ENCODE results near the gene TTLL8. TPM values are rescaled to one million over a fixed set of nuclear protein-coding genes. Genes with fewer than 3 reads are reported as not detected.
A peak's percentile ranks its signal among the peaks of the same experiment; 100 is the strongest.

Gene TTLL8
- total and polyA plus RNA-seq, 5 experiments from 2014 or later: not detected

GRCh38 chr22:49997251-49997599 is 60.9 kb downstream of the TTLL8 start:
- Mint-ChIP-seq H3K27me3 (peaks cover 0 to 9% (median 2%) of the 10 kb centered on the region in 5 donors), H3K36me3 (no peaks in the 10 kb centered on the region), H3K9me3 (peaks cover 0 to 5% (median 0%) of the 10 kb centered on the region in 9 donors), H3K27ac (no peak overlapping the region), H3K4me3 (no peak overlapping the region), H3K4me1 (peaks cover 7 to 15% (median 10%) of the 10 kb centered on the region in 4 donors)
- POLR2A ChIA-PET: no interaction called here
- ATAC-seq: no peak
- DNase-seq: peak in 1 of 10 donors; percentile 31

- Mint-ChIP-seq H3K4me3 (no peak overlapping the region), H3K9me3 (peaks cover 0 to 8% (median 0%) of the 10 kb centered on the region in 9 donors), H3K27ac (no peak overlapping the region), H3K27me3 (peaks cover 0 to 9% (median 2%) of the 10 kb centered on the region in 5 donors), H3K36me3 (no peaks in the 10 kb centered on the region), H3K4me1 (peaks cover 7 to 15% (median 10%) of the 10 kb centered on the region in 4 donors)
- ATAC-seq (no peak), DNase-seq (peak in 1 of 10 donors; percentile 32)
- POLR2A ChIA-PET: no interaction called here
Observed at GRCh38 chr22:49996518-49997250, 61.4 kb downstream of the TTLL8 start.

- ATAC-seq (no peak), DNase-seq (peak in 1 of 10 donors; percentile 51)
- H3K27ac Mint-ChIP-seq: no peak overlapping the region
- no peak overlapping the region for H3K4me3 Mint-ChIP-seq
- POLR2A ChIA-PET: no interaction called here
- peaks cover 0 to 8% (median 2%) of the 10 kb centered on the region in 5 donors for H3K27me3 Mint-ChIP-seq
- H3K36me3 Mint-ChIP-seq: peaks cover 0 to 3% (median 1%) of the 10 kb centered on the region in 3 donors
- H3K4me1 Mint-ChIP-seq: peaks cover 7 to 15% (median 10%) of the 10 kb centered on the region in 4 donors
- peaks cover 0 to 10% (median 2%) of the 10 kb centered on the region in 9 donors for H3K9me3 Mint-ChIP-seq
Observed at GRCh38 chr22:49996119-49996517, 62.0 kb downstream of the TTLL8 start.

GRCh38 chr22:49995361-49996118 is 62.6 kb downstream of the TTLL8 start:
- peaks cover 0 to 8% (median under 1%) of the 10 kb centered on the region in 5 donors for H3K27me3 Mint-ChIP-seq
- POLR2A ChIA-PET: interaction anchor here (1.3 to 1.6 kb wide), 2 partner anchors 27 to 33 kb away, joined by 4 to 5 read pairs; no protein-coding TSS in a partner anchor
- H3K9me3 Mint-ChIP-seq: peaks cover 1 to 16% (median 8%) of the 10 kb centered on the region in 9 donors
- no peak overlapping the region for H3K27ac Mint-ChIP-seq
- DNase-seq (no peak), ATAC-seq (no peak)
- H3K36me3 Mint-ChIP-seq: peaks cover 0 to 7% (median 4%) of the 10 kb centered on the region in 3 donors
- H3K4me3 Mint-ChIP-seq: no peak overlapping the region
- peaks cover 8 to 13% (median 10%) of the 10 kb centered on the region in 4 donors for H3K4me1 Mint-ChIP-seq

GRCh38 chr22:49995041-49995360 is 63.1 kb downstream of the TTLL8 start:
- POLR2A ChIA-PET: interaction anchor here (1.3 to 1.6 kb wide), 2 partner anchors 26 to 32 kb away, joined by 4 to 5 read pairs; no protein-coding TSS in a partner anchor

GRCh38 chr22:49994361-49995040 is 63.6 kb downstream of the TTLL8 start:
- peak in 1 of 10 donors; percentile 50 for DNase-seq
- Mint-ChIP-seq H3K4me3 (no peak overlapping the region), H3K27me3 (peaks cover 0 to 8% (median 0%) of the 10 kb centered on the region in 5 donors), H3K4me1 (peaks cover 8 to 13% (median 10%) of the 10 kb centered on the region in 4 donors), H3K27ac (no peak overlapping the region), H3K36me3 (peaks cover 0 to 7% (median 4%) of the 10 kb centered on the region in 3 donors), H3K9me3 (peaks cover 1 to 19% (median 12%) of the 10 kb centered on the region in 9 donors)
- POLR2A ChIA-PET: interaction anchor here (0.9 to 2.6 kb wide), 6 partner anchors 26 to 67 kb away, joined by 3 to 10 read pairs (median 4); no protein-coding TSS in a partner anchor
- no peak for ATAC-seq

More at GRCh38 chr22:49995041-49995360, 63.1 kb downstream of the TTLL8 start:
- peaks cover 8 to 13% (median 10%) of the 10 kb centered on the region in 4 donors for H3K4me1 Mint-ChIP-seq
- ATAC-seq: no peak
- no peak overlapping the region for H3K27ac Mint-ChIP-seq
- peaks cover 0 to 7% (median 4%) of the 10 kb centered on the region in 3 donors for H3K36me3 Mint-ChIP-seq
- peaks cover 0 to 8% (median 0%) of the 10 kb centered on the region in 5 donors for H3K27me3 Mint-ChIP-seq
- no peak for DNase-seq
- no peak overlapping the region for H3K4me3 Mint-ChIP-seq
- peaks cover 1 to 17% (median 11%) of the 10 kb centered on the region in 9 donors for H3K9me3 Mint-ChIP-seq

- H3K4me1 Mint-ChIP-seq: peaks cover 8 to 11% (median 9%) of the 10 kb centered on the region in 4 donors
- POLR2A ChIA-PET: interaction anchor here (0.9 to 2.6 kb wide), 6 partner anchors 23 to 66 kb away, joined by 3 to 10 read pairs (median 3); no protein-coding TSS in a partner anchor
- H3K9me3 Mint-ChIP-seq: peaks cover 1 to 20% (median 14%) of the 10 kb centered on the region in 9 donors
- H3K27me3 Mint-ChIP-seq: peaks cover 0 to 4% (median 0%) of the 10 kb centered on the region in 5 donors
- peak in 1 of 10 donors; percentile 63 for DNase-seq
- no peak for ATAC-seq
- peaks cover 0 to 7% (median 4%) of the 10 kb centered on the region in 3 donors for H3K36me3 Mint-ChIP-seq
- peak overlapping the region in 1 of 10 donors; percentile 29 for H3K4me3 Mint-ChIP-seq
- peak overlapping the region in 4 of 10 donors; percentile 24 to 50 (median 40) for H3K27ac Mint-ChIP-seq
Observed at GRCh38 chr22:49993649-49994360, 64.3 kb downstream of the TTLL8 start.

GRCh38 chr22:49992921-49993648 is 65.0 kb downstream of the TTLL8 start:
- Mint-ChIP-seq H3K4me3 (peak overlapping the region in 1 of 10 donors; percentile 36), H3K36me3 (peaks cover 0 to 7% (median 4%) of the 10 kb centered on the region in 3 donors), H3K9me3 (peaks cover 1 to 25% (median 10%) of the 10 kb centered on the region in 9 donors), H3K4me1 (peaks cover 4 to 8% (median 6%) of the 10 kb centered on the region in 4 donors), H3K27me3 (peaks cover 0 to 2% (median 0%) of the 10 kb centered on the region in 5 donors), H3K27ac (peak overlapping the region in 4 of 10 donors; percentile 24 to 50 (median 43))
- DNase-seq (peak; percentile 40 to 82 (median 56)), ATAC-seq (peak; percentile 94 to 99)
- POLR2A ChIA-PET: interaction anchor here (0.5 to 2.6 kb wide), 5 partner anchors 10 to 66 kb away, joined by 3 to 10 read pairs (median 3); no protein-coding TSS in a partner anchor

GRCh38 chr22:49991907-49992533 is 66.1 kb downstream of the TTLL8 start:
- Mint-ChIP-seq H3K4me3 (no peak overlapping the region), H3K27me3 (peaks cover 0 to 2% (median 0%) of the 10 kb centered on the region in 5 donors), H3K36me3 (peaks cover 0 to 12% (median 4%) of the 10 kb centered on the region in 3 donors), H3K27ac (no peak overlapping the region), H3K4me1 (peaks cover 4 to 8% (median 6%) of the 10 kb centered on the region in 4 donors), H3K9me3 (peaks cover 3 to 31% (median 10%) of the 10 kb centered on the region in 9 donors)
- no peak for ATAC-seq
- no peak for DNase-seq
- POLR2A ChIA-PET: interaction anchor here (0.6 to 2.6 kb wide), 2 partner anchors 61 to 124 kb away, joined by 4 to 10 read pairs; no protein-coding TSS in a partner anchor

GRCh38 chr22:49991167-49991566 is 66.9 kb downstream of the TTLL8 start:
- Mint-ChIP-seq H3K27ac (no peak overlapping the region), H3K9me3 (peaks cover 3 to 39% (median 16%) of the 10 kb centered on the region in 9 donors), H3K4me1 (peaks cover 4 to 8% (median 6%) of the 10 kb centered on the region in 4 donors), H3K4me3 (no peak overlapping the region), H3K27me3 (peaks cover 0 to 9% (median 0%) of the 10 kb centered on the region in 5 donors), H3K36me3 (peaks cover 0 to 18% (median 10%) of the 10 kb centered on the region in 3 donors)
- no peak for ATAC-seq
- DNase-seq: no peak
- POLR2A ChIA-PET: no interaction called here
